ENCODE measurements around the gene IRS2. TPM values are rescaled to one million over a fixed set of nuclear protein-coding genes. Genes with fewer than 3 reads are reported as not detected.

Gene IRS2
- total RNA-seq, 1 donor from 2014 or later, result 2.3 TPM

GRCh38 chr13:109761695-109762094 is 24.7 kb downstream of the IRS2 start:
- no peak for DNase-seq (ENCODE audit: extremely low read depth, low read depth, low spot score)

- DNase-seq (ENCODE audit: extremely low read depth, low read depth, low spot score), result no peak
Observed at GRCh38 chr13:109760951-109761350, 25.4 kb downstream of the IRS2 start.

DNA sequence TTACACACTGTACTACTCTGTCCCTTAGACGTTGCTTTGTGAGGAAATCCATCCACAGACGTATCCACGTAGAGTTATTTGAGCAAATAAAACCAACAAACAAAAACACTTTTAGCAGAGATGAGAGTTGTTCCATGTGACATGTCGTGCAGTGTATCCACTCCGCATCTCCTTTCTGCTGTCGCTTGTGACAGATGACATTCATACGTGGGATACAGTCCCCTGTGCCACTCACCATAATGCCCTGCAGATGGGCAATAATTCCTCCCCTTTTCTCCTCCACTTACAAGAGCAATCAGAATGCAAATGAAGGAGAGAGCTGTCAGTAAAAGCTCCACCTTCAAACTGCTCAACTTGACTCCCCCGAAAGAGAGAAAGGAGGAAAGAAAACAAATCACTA is 26.0 kb downstream of the IRS2 start:
- DNase-seq (ENCODE audit: extremely low read depth, low read depth, low spot score), result no peak

GRCh38 chr13:109759609-109760008 is 26.8 kb downstream of the IRS2 start:
- DNase-seq (ENCODE audit: extremely low read depth, low read depth, low spot score), result no peak

DNA sequence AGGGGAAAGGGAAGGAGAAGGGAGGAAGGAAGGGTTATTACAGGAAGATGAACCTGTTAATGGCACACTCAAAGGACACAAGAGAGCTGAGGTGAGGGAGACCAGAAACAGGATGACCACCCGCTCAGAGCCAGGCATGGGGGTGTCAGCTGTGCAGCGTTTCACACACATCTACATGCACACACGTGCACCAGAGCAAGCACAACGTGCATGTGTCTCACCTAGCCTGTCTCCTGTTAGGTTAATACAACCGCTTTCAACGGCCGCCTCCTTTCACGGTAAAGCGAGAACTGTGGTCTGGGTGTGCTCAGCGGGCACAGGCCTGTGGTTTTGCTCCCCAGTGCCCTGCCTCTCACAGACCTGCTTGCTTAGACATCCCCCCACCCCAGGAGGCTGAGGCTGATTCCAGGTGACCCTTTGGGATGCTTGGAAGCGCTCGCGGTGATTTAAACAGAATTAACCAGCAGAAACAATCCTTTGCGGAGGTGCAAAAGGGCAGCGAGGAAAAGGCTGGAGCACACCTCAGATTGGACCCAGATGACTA is 27.4 kb downstream of the IRS2 start:
- no peak for DNase-seq (ENCODE audit: extremely low read depth, low read depth, low spot score)

DNA sequence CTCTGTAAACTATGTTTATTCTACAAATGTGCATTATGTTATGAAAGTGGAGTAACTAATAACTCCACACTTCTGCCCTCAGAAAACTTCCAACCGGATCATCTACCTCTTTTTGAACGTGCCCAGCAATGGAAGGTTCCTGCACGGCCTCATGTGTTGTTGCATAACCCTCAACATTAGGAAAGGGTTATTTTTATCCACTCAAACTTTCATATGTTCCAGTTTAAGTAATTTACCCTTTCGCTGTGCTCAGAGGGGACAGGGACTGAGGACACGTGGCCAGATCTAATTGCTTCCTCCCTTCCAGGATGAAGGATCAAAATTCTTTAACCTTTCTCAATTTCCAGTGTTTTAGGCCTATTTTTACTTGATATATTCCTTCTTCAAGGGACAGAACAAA is 29.6 kb downstream of the IRS2 start:
- DNase-seq (ENCODE audit: extremely low read depth, low read depth, low spot score), result no peak

- DNase-seq (ENCODE audit: extremely low read depth, low read depth, low spot score), result no peak
Observed at GRCh38 chr13:109755997-109756396, 30.4 kb downstream of the IRS2 start.

- DNase-seq (ENCODE audit: extremely low read depth, low read depth, low spot score), result no peak
Observed at GRCh38 chr13:109755551-109755950, 30.8 kb downstream of the IRS2 start.

DNA sequence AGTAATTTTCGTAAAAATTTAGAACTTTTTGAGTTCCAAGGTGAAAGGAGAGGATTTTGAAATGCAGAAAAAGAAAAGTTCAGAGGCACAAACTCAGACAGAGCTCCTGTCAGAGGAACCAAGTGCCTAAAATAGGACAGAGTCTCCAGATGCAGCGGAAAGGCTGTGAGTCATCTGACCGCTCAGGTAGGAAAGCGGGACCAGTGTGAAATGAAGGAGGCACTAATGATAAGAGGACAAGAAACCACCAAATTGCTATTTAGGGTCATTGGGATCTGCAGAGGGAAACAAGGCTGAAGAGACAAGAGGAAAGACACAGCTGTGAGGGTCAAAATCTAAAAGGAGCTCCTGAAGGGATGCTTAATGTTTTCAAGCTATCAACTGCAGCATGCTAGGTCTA is 34.9 kb downstream of the IRS2 start:
- DNase-seq (ENCODE audit: extremely low read depth, low read depth, low spot score), result no peak

DNA sequence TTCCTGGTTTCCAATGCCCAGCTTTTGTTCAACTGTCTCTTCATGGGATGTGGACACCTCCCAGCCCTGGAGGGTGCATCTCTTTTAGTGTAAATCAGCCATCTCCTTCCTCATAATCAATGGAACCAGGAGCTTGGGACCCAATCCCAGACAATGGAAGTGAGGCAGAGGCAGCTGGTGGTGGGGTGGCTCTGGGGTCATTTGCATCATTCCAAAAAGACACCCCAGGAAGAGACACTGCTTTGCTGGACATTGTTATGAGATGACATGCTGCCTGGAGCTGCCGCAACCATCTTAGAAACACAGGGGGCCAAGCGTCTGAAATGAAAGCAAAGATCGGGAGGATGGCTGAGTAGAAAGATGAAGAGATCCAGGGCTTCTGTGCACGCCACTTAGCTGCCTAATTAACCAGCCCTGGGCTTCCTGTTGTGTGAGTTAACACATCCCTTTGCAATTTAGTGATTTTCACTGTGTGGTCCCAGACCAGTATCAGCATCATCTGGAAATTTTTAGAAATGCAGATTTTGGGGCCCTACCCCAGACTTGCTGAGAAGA is 36.1 kb downstream of the IRS2 start:
- DNase-seq (ENCODE audit: extremely low read depth, low read depth, low spot score), result no peak

DNA sequence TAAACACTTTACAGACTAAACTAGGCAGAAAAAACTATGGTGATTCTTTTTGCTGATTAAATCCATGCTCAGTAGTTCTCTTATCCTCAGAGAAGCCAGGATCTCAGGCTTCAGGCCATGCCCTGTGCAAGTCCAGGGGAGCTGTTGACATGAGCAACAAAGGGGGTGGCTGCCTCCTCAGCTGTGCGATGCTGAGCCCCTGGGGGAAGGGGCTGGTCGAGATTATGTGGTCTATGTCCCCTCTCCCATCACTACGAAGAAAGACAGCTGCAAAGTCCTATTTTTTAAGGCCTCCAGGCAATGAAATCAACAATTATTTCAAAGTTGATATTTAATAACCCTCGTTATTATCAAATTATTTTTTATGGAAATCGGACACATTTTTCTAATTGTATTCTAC is 37.0 kb downstream of the IRS2 start:
- no peak for DNase-seq (ENCODE audit: extremely low read depth, low read depth, low spot score)

DNA sequence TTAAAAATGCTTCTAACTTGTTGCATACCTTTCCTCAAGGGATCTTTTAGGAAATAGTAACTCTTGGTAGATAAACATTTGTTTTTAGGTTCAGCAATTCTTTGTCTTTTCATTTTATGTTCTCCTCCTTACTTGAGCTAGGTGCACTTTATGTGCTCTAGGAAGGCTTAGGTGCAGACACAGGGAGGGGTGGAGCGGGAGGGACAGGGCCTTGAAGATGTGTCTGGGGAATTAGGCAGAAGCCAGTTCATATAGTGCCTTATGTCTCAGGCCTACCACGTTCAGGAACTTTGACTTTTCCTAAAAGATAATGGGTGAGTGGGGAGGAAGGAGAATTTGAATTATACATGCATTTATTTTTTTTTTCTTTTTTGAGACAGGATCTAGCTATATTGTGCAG is 37.7 kb downstream of the IRS2 start:
- no peak for DNase-seq (ENCODE audit: extremely low read depth, low read depth, low spot score)

GRCh38 chr13:109747524-109747923 is 38.9 kb downstream of the IRS2 start:
- DNase-seq (ENCODE audit: extremely low read depth, low read depth, low spot score), result no peak

- DNase-seq (ENCODE audit: extremely low read depth, low read depth, low spot score), result no peak
Observed at GRCh38 chr13:109746364-109746763, 40.0 kb downstream of the IRS2 start.

DNA sequence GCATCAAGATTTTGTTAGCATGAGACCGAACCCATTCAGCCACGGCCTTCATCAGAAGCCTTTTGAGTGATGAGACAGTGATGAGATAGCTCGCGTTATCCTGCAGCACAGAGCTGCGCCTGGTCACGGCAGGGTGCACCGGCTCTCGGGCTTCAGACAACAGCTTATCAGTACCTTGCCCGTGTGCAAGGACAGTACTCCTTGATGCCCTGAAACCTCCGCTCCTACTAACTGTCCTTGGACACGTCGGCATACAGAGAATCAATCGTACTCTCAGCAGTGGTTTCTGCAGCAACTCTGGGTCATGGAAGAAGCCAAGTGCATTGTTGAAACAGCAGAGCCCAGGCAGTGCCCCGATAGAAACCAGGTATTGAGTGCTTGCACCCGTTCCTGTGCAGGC is 40.7 kb downstream of the IRS2 start:
- DNase-seq (ENCODE audit: extremely low read depth, low read depth, low spot score), result no peak

- no peak for DNase-seq (ENCODE audit: extremely low read depth, low read depth, low spot score)
Observed at GRCh38 chr13:109745060-109745459, 41.3 kb downstream of the IRS2 start.

DNA sequence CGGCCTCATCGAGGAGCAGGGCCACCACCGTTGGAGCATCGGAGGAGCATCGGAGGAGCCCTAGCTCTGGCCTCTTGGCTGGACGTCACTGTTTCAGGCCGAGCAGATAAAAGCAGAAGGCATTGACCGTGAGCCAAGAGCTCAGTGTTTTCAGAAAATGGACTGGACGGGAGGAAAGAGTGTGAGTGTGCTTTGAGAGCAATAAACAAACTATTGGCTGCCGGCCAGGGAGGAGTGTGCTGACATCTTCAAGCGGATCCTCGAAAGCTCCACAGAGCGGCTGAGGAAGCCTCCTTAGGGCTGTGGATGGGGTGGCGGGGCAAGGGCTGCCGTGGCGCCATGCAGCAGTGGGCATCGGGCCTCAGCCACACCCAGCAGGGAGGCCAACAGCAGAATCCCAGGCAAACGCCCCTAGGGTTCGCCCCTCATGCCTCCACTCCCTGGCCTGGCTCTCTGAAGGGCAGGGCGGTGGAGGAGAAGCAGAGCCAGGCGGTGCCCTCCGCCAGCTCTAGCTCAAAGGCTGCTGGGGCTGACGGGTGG is 41.8 kb downstream of the IRS2 start:
- DNase-seq (ENCODE audit: extremely low read depth, low read depth, low spot score), result no peak

- no peak for DNase-seq (ENCODE audit: extremely low read depth, low read depth, low spot score)
Observed at GRCh38 chr13:109743706-109744453, 42.5 kb downstream of the IRS2 start.

DNA sequence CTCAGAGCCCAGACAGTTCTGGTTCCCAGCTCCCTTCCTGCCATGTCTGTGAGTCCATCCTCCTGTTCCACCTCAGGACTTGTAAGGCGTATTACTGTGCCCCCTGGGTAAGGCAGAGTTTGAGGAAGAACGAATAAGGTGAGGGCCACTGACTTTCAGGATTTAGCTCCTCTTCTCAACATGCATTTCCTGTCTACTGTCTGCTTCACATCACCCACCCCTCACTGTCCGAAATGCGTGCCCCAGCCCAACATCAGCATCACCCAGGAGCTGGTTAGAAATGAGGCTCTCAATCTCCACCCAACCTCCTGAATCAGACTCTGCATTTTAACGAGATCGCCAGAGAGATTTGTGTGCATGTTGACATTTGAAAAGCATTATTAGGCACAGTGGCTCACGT is 44.4 kb downstream of the IRS2 start:
- DNase-seq (ENCODE audit: extremely low read depth, low read depth, low spot score), result no peak

- no peak for DNase-seq (ENCODE audit: extremely low read depth, low read depth, low spot score)
Observed at GRCh38 chr13:109740721-109741120, 45.7 kb downstream of the IRS2 start.

DNA sequence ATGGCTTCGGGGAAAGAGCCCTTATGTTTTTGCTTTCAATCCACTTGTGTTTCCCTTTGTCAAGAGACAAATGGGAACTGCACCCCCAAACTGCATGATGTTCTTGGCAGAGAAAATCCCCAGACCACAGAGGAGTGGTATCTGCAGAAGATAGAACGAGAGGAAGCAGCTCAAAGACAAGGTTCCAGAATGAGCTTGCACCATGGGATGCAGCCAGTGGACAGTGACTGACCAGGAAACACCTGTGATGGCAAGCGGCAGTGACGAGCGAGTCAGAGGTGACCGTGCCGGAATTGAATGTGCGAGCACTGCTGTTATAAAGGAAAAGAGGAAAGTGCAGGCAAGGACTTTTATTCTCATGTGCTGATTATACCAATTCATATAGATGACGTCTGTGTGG is 46.3 kb downstream of the IRS2 start:
- DNase-seq (ENCODE audit: extremely low read depth, low read depth, low spot score), result no peak

DNA sequence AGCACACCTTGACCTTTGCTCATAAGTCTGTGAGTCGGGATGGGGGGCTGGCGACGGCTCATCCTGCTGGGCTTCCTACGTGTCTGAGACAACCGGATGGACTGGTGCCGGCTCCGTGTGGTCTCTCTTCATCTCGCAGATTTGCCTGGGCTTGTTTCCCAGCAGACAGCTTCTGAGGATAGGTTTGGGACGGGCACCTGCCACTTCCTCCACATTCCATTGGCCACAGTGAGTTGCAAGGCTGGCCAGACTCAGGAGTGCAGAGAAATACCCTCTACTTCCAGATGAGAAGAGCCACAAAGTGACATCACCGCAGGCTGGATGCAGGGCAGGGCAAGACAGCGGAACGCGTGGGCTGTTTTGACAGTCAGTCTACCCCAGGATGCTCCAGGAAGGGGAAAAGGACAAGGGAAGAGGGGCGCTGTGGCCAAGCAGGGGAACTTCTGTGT is 48.1 kb downstream of the IRS2 start:
- DNase-seq (ENCODE audit: extremely low read depth, low read depth, low spot score), result no peak

All from glomerular endothelial cell (primary cell).